Stimulated activated CD4-positive, alpha-beta T cell treated with anti-CD3 and anti-CD28 coated beads, Interleukin-12 subunit alpha, Interleukin-12 subunit beta, amount 100 ng/mL, for 24 hours (primary cell): ENCODE measurements around the gene GPRASP2.

Experiments
- DNase-seq, 2 experiments: peaks; one replicate each; pipeline ENCODE4 v3.0.0-alpha.2; 2020; ENCODE audit warnings: low read depth in 2 of 2

Gene GPRASP2

GRCh38 chrX:102745513-102745856 lies 33.2 kb downstream of the GPRASP2 start:
- no peak for DNase-seq

- DNase-seq = no peak
These were observed 33.8 kb downstream of the GPRASP2 start for GRCh38 chrX:102745857-102746584.

GRCh38 chrX:102765217-102765616 lies 53.0 kb downstream of the GPRASP2 start:
- no peak for DNase-seq

DNA sequence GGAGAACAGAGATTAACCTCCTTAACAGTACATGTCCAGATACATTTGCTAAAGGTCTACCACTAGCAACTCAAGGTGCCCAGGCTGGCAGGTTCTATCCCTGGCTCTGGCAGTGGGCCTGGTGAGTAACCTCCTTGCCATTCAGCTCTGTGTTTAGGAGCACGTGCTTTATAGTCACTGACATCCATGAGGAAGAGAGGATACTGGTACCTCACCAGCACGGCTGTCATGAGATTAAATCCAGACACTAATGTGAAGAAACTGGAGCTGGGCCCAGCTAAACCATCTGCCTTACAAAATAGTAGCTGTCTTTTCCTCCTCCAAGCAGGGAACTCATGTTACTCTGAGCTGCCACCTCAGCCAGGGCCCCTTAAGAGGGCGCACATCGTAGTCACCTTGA lies 53.6 kb downstream of the GPRASP2 start:
- no peak for DNase-seq

- no peak for DNase-seq
These were observed 55.0 kb downstream of the GPRASP2 start for GRCh38 chrX:102767287-102767686.
